VCaP (cell line): Measurements from ENCODE around the gene GABARAP.

Experiments used
- H3K27ac ChIP-seq: fragments of 450-650 bp; 2 replicates; pipeline ENCODE4 v1.5.1; 2017
- TF ChIP-seq, protein P1 (sequence below): fragments of 450-650 bp; conservative IDR thresholded peaks from 2 replicates; pipeline ENCODE4 v1.5.1; 2017; ENCODE audit warnings: mild to moderate bottlenecking, moderate library complexity

GABARAP gene

DNA sequence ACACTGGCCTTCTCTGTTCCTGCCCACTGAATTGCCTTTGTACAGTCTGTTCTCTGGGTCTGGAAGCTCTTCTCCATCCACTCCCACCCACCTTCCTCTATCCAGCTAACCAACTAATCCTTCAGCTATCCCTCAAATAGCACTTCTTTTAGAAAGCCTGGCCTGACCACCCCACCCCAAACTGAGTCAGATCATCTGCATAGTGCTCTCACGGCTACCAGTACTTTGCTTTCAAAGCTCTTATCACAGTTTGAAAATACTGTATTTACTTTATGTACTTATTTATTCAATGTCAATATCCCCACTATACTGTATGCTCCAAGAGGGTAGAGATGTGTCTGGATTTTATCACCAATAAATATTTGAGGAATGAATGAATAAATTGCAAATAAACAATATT, 24.5 kb upstream of the GABARAP start:
- TF ChIP-seq, protein P1, sequence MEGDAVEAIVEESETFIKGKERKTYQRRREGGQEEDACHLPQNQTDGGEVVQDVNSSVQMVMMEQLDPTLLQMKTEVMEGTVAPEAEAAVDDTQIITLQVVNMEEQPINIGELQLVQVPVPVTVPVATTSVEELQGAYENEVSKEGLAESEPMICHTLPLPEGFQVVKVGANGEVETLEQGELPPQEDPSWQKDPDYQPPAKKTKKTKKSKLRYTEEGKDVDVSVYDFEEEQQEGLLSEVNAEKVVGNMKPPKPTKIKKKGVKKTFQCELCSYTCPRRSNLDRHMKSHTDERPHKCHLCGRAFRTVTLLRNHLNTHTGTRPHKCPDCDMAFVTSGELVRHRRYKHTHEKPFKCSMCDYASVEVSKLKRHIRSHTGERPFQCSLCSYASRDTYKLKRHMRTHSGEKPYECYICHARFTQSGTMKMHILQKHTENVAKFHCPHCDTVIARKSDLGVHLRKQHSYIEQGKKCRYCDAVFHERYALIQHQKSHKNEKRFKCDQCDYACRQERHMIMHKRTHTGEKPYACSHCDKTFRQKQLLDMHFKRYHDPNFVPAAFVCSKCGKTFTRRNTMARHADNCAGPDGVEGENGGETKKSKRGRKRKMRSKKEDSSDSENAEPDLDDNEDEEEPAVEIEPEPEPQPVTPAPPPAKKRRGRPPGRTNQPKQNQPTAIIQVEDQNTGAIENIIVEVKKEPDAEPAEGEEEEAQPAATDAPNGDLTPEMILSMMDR: no peak
- no peak overlapping the region for H3K27ac ChIP-seq

DNA sequence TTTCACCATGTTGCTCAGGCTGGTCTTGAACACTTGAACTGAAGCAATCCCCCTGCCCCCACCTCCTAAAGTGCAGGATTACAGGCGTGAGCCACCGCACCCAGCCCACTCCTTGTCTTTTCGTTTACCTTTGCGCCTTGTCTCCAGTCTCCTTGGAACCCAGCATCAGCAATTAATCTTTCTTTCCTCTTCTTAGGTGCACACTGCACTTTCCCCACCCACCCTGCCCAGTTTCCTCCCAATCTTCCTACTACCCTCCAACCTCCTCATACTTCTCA, 21.5 kb upstream of the GABARAP start:
- H3K27ac ChIP-seq: peak overlapping the region; percentile 91
- TF ChIP-seq, protein P1: no peak

DNA sequence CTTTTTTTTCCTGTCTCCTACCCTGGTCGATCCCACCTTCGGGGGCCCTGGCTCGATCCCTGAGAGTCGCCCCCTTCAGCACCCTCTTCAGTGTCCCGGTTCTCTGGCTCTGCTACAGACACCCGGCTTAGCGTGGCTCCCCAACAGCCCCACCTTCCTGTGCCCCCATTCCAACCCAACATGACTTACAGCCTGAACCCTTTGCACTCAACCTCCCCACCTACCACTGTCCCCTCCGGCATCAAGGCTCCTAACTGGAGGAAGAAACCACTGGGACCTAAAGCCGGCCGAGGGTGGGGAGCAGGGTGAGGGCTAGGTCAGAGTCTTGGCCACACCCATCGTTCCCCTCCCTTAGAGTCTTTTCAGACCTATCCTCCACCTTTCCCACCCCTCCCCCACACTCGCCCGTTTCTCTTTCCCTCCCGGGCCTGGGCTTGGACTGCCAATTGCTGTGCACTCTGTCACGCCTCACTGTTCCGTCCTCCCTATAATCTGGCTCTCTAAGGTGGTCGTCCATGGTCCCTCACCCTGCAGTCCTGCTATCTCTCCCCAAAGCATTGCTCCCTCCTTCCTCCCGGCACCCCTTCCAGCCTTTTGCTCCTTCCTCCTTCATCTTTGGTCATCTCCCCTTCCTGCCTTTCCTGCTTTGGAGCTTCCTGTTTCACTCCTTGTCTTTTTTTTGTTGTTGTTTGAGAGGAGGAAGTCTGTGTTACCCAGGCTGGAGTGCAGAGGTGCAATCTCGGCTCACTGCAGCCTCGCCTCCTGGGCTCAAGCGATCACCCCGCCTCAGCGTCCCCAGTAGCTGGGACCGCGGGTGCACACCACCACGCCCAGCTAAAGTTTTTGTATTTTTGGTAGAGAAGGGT, 20.9 kb upstream of the GABARAP start:
- TF ChIP-seq, protein P1: no peak
- peak overlapping the region; percentile 91 for H3K27ac ChIP-seq

DNA sequence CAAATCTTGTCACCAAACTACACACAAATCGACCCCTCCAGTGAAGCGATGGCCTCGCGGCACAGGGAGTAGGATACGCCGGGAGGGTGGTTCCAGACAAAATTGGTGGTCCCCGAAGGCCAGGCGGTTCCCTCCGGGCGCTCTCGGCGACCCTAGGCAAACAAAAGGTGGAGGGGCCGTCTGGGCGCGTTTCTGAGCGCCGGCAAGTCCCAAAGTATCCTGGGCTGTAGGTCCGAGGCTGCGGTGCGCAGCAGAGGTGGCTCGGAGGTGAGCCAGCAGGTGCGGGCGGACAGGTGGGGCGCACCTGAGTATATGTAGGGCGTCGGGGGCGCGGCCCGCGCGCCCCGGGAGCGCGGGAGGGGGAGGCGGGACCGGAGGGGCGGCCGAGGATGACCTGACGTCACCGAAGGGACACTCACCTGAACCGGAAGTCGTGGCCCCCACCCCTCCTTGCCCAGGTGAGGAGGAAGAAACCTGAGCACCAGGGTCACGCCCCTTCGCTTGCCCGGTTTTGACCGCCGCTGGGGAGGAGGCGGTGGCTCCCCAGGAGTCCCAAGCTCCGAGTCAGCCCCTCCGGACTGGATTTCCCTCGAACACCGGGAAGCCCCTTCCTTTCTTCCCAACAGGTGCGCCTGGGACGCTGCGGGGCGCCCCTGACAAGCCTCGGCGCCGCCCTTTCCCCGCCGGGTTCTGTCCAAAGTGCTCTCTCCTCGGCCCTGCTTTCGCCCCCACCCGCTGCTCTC, 20.1 kb upstream of the GABARAP start, which contains the start of gene CLDN7:
CLDN7 (minus strand) TSS at position 287 of the 743 bp plus-strand sequence. CDS start 435 bp downstream, outside the sequence.
- H3K27ac ChIP-seq: peak within 1 kb of the TSS; percentile 91
- TF ChIP-seq, protein P1: no peak

DNA sequence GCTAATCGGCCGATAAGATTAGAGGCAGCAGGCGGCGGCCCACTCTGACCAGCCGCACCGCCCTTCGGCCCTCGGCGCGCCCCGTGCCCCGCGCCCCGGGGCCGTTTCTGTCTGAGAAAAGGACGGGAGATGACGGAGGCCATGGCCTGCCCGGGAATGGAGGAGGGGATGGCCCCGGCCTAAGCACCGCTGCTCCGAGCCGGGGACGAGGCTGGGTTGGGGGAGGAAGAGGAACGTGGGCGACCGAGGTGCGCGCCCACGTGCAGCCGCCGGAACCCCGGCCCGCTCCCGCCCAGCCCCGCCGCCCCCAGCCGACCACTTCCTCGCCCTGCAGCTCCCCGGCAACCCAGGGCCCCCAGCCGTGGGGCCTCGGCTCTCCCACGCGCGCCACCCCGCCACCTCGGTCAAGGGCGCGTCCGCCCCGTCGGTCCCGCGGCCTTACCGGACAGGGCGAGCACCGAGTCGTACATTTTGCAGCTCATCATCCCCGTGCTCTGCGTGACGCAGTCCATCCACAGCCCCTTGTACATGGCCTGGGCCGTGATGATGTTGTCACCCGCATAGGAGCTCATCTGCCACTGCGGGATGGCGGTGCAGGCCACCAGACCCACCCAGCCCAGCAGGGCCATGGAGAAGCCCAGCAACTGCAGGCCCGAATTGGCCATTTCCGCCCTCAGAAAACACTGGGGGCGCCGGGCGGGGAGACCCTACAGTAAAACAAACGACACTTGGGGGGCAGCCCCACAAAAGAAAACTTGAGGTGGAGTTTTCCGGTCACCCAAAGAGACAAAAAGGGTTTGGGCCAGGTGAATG, 19.3 kb upstream of the GABARAP start:
- TF ChIP-seq, protein P1: no peak
- peak overlapping the region; percentile 91 for H3K27ac ChIP-seq

DNA sequence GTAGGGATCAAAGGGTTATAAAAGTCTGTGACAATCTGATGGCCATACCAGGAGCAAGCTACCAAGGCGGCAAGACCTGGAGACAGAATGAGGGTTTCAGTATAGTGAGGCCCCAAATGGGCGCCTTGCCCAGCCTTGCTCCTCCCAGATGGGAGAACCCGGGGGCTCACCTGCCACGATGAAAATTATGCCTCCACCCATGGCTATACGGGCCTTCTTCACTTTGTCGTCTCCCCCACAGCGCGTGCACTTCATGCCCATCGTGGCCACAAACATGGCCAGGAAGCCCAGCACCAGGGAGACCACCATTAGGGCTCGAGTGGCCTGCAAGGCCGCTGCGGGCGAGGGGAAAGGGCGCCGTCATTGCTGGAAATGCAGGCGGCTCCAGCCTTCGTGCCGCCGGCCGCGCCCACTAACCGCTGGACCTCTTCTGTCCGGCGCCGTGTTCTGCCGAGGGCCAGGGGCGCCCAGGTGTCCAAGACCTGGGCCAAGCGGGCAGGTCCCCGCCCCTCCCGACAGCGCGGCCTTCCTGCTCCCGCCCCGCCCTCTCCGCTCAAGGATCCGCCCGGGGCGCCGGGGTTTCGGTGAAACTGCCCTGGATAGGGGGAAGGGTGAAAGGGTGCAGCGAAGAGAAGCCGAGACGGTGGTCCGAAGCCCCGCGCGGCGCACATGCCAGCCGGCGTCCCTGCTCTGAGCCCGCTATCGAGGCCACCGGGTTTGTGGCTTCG, 18.6 kb upstream of the GABARAP start:
- peak overlapping the region; percentile 91 for H3K27ac ChIP-seq
- TF ChIP-seq, protein P1: no peak
